CD4-positive, alpha-beta T cell treated with Interleukin-21 for 1 hour (primary cell): ENCODE results near the gene EML4.

ENCODE experiments used
- DNase-seq: peaks from one replicate; pipeline ENCODE4 v3.0.0-alpha.2; 2020

The EML4 gene

GRCh38 chr2:42197792-42198191 is 28.6 kb downstream of the EML4 start:
- no peak for DNase-seq

DNA sequence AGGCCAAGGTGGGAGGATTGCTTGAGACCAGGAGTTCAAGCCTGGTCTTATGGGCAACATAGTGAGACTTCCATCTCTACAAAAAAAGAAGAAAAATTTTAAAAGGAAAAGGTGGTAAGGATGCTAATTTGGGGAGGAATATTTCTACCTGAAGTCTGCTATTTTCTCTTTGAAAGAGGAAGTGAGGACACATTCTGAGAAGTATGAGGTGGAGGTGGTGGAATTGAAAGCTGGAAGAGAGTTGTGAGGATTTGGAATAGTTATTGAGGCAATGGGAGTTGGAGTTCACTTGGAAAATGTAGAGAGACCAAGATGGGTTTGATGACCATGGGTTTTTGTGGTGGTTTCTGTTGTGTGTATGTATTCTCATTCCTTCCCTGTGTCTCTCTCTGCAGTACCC is 29.3 kb downstream of the EML4 start:
- DNase-seq: no peak

DNA sequence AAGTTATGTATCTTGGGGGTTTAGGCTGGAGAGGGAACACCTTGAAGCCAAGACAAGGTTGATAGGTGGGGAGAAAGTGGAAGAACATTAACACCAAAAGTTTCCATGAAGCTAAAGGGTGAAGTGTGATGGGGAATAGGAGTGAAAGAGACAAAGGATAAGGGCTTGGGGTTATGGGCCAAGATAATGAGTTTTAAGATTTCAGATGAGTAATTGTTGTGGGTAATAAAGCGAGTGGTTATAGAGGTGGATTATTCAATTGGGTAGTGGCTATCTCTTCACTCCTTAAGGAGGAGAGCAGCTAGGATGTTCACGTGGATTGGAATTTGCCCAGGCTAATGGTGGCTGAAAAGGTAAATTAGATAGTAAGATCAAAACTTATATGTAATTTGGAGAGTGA is 29.8 kb downstream of the EML4 start:
- no peak for DNase-seq

- no peak for DNase-seq
These were observed 30.5 kb downstream of the EML4 start for GRCh38 chr2:42199626-42200025.

DNA sequence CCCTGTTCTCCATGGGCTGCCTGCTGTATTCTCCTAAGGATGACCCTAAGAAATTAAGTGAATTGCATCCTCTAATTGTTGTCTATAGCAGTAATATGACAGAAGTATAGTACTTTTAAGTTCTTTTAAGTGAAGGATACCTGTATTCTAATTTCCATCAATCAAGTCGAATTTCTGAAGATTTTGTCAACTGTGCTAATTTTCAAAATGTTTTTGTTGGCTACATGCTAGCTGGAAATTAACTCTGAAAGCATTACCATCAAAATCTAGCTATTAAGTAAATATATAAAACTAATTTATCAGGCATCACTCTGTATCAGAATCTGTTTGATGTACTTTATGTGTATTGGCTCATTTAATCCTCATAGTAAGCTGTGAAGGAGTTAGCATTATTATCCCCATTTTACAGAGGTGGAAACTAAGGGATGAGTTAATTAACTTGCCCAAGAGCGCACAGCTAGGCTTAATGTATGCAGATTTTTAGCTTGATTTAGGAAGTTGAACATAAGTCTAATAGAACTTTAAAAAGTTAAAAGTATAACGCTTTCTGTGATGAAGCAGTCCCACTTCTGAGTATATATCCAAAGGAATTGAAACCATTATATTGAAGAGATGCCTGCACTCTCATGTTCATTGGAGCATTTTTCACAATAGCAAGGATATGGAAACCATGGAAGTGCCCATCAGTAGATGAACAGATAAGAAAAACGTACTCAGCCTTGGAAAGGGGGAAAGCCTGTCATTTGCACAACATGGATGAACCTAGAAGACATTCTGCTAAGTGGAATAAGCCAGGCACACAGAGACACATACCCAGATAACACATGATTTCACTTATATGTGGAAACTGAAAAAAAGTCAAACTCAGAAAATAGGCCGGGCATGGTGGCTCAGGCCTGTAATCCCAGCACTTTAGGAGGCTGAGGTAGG is 32.0 kb downstream of the EML4 start:
- no peak for DNase-seq

- DNase-seq: no peak
These were observed 33.5 kb downstream of the EML4 start for GRCh38 chr2:42202634-42203008.

DNA sequence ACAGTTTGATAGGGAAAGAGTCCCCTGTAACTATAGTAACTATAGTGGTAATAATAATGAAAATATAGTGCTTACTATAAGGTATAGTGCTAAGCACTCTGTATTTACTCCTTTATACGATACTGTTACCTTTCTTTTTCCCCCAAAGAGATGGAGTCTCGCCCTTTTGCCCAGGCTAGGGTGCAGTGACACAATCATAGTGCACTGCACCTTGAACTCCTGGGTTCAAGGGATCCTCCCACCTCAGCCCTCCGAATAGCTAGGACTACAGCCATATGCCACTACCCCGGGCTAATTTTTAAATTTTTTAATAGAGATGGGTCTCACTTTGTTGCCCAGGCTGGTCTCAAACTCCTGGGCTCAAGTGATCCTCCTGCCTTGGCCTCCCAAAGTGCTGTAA is 34.6 kb downstream of the EML4 start:
- no peak for DNase-seq

DNA sequence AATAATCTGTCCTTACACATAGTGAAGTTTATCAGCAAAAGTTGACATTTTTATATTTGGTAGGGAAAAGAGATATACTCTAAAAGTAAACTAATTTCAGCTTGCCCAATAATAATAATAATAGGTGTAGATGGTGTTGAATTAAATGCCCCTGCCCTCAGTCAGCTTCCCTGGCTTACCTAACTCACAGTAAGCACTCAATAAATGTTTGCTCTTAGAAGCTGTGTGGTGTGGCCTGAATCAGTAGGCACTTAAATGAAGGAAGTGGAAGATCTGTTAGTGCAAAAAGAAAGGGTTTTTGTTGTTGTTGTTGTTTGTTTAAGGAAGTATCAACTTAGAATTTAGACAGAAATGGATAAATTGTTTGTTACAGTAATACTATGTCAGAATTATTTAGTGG is 36.2 kb downstream of the EML4 start:
- no peak for DNase-seq

DNA sequence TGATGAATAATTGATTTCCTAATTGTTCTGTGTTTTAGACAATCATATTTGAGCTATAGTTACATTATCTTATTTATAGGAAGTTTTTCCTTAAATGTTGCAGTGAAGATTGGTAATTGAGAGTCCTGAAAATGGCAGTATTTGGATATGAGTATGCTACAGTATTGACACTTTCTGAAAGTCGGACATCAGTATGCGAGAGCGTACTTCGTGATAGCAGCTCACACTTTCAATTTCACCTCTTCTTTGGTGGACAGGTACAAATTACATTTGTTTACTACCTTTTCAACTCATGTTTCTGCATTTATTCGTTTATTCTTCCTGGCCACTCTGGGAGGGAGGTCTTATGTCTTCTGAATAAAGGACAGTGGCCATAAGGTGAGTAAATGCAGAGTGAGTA is 38.7 kb downstream of the EML4 start:
- no peak for DNase-seq

DNA sequence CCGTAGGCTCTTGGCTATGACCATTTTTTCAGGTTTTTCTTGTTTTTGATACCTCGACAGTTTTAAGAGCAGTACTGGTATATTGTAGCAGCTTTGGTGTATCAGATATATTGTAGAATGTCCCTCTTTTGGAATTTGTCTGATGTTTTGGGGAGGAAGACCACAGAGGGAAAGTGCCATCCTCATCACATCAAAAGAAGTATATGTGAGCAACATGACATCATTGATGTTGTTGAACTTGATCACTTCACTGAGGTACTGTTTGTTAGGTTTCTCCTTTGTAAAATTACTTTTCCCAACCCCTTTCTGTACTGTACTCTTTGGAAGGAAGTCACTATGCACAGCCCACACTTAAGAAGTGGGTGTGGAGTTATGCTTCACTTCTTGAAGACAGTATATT is 41.0 kb downstream of the EML4 start:
- DNase-seq: no peak

DNA sequence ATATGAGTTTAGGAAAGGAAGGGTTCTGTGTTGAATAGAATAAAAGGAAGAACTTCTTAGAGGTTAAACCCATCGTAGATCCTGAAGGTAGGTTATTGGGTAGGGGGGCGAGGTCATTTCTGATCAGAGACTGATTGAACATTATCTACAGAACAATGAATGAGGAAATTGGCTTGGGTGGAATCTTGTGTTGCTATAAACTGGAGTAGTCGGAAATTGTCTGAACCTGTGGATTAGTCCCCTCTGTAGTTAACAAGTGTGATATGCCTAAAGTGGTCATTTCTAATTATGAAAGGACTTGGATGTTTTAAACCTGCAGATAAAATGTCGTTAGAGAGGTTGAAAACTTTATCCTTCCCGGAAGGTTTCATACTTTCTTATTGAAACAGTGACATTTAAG is 42.1 kb downstream of the EML4 start:
- no peak for DNase-seq

DNA sequence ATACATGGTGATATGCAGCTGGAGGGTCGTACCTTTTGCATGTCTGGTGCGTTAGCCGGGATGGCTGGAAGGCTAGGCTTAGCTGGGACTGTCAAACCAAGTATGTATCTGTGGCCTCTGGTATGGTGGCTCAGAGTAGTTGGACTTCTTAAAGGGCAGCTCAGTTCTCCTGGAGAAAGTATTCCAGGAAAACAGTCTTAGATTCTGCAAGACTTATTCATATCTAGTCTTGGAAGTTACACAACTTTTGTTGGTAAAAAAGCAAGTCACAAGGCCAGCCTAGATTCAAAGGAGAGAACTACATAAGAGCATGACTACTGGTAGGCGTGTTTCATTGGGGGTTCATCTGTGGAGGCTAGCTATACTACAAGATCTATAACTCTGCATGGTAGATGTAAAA is 45.5 kb downstream of the EML4 start:
- DNase-seq: no peak

DNA sequence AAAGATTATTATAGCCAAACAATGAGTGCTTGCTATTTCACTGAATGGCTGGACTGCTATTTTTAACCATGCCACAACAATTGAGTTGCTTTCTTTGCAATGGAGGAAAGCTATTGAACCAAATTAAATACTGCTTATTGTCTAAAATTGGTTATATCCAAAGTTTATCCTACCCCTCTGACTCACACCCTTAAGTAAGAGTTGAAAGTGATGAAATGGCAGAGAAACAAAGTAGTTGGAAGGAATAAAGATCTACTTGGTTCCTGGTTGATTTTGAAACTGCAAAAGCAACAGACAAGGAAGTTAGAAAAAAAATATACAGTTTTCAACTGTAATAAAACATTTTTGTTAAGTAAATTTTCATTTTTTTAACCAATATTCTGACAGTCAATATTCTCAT is 47.5 kb downstream of the EML4 start:
- DNase-seq: no peak

DNA sequence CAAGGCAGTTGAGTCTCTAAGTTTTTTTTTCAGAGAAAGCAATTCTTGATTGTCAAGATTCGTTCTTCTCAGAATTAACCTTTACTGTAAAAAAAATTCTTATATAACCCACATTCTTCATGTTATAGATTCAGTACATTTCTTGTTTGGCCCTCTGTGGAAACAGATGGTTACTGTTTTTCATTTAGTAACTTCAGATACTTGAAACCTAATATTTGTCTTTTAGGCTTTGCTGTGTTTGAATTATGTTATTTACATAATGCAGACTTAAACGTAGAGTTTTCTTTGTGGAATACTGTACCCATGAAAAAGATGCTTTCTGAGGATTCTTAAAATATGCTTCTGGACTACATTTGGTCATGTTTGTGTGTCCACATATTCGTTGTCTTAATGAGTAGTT is 48.2 kb downstream of the EML4 start:
- no peak for DNase-seq

- no peak for DNase-seq
These were observed 48.8 kb downstream of the EML4 start for GRCh38 chr2:42217914-42218313.

- DNase-seq: no peak
These were observed 49.6 kb downstream of the EML4 start for GRCh38 chr2:42218712-42219111.

GRCh38 chr2:42219160-42219559 is 50.0 kb downstream of the EML4 start:
- DNase-seq: no peak

- no peak for DNase-seq
These were observed 51.4 kb downstream of the EML4 start for GRCh38 chr2:42220566-42220965.

DNA sequence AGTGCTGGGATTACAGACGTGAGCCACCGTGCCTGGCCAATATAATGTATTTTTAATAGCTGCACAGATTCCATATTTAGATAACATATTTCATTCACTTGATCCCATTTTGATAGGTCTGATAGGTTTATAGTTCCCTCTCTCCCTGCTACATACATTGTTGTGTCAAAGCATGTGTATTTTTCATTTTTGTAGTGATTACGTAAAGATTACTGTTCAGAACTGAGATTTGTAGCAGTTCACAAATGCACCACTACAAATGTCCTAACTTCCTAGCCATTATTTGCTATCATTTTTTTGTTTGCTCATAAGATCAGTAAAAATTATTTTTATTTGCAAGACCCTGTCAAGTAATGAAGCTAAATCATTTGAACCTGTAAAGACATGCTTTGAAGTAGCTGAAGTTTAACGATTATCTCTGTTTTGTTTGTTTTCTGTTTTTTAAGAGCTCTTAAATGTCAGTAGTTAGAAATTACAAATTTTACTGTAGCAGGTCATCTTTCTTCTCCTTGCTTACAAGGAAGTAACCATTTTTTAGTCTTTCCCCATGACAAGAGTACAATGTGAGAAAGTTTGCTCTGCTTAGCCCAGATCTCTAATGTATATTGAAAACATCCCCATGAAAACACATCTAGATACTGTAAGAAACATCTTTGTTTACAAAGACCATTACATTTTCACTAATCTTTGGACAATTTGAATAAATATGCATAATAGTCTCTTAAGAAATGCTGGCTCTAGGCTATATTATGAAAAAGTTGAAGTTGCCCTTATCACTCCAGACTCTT is 54.1 kb downstream of the EML4 start:
- DNase-seq: no peak

DNA sequence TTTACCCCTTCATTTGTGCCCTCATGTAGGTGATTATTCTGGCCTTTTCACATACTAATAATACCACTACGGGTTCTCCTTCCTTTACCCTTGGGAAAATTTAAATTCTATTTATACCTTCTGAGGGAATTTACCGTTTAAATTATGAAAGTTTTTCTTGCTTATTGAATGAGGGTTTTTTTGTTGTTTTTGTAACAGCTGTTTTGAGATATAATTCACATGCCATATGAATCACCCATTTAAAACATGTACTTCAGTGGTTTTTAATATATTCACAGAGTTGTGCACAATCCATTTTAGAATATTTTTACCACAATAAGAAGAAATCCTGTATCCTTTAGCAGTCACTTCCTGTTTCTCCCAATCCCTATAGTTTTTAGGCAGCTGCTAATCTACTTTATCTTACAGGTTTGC is 54.7 kb downstream of the EML4 start:
- DNase-seq: no peak

GRCh38 chr2:42224422-42225067 is 55.4 kb downstream of the EML4 start:
- DNase-seq: no peak

- no peak for DNase-seq
These were observed 56.4 kb downstream of the EML4 start for GRCh38 chr2:42225573-42225972.

DNA sequence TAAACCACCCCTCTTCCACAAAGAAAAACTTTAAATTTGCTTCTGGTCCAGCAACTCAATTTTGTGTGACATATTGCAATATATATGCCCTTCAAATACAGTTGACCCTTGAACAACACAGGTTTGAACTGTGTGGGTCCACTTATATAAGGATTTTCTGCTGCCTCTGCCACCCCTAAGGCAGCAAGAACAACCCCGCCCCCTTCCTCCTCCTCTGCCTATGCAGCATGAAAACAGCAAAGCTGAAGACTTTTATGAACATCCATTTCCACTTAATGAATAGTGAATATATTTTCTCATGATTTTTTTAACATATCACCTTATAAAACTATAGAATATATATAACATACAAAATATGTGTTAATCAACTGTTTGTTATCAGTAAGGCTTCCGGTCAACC is 58.3 kb downstream of the EML4 start:
- DNase-seq: no peak

DNA sequence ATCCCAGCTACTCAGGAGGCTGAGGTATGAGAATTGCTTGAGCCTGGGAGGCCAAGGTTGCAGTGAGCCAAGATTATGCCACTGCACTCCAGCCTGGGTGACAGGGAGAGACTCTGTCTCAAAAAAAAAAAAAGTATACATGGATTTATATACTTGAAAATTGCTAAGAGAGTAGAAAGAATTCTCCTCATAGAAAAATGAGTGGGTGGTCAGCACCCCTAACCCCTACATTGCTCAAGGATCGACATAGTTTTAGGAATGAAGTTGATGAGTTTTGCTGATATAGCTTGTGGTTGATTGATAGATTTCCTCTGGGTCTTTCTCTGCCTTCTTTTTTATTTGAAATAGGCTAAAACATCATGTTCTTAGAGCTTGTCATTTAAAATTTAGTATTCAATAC is 58.9 kb downstream of the EML4 start:
- no peak for DNase-seq
